Dendritic cell treated with granulocyte-macrophage colony-stimulating factor and Interleukin-4, amounts not matched to agents 40 ng/mL and 50 ng/mL, for 4 days (primary cell): ENCODE measurements around the gene SPATA7.

ENCODE experiments used
- H3K27ac Mint-ChIP-seq: one replicate; pipeline ENCODE4 v1.8.0; 2022; ENCODE audit warnings: mild to moderate bottlenecking, mixed read lengths
- H3K27me3 Mint-ChIP-seq: one replicate; pipeline ENCODE4 v1.8.0; 2022; ENCODE audit warnings: mild to moderate bottlenecking, mixed read lengths
- H3K36me3 Mint-ChIP-seq: one replicate; pipeline ENCODE4 v1.8.0; 2022; ENCODE audit warnings: low read depth, mixed read lengths
- H3K4me1 Mint-ChIP-seq: one replicate; pipeline ENCODE4 v1.8.0; 2022; ENCODE audit warnings: low read depth, mixed read lengths
- H3K4me3 Mint-ChIP-seq: one replicate; pipeline ENCODE4 v1.8.0; 2022; ENCODE audit warnings: mild to moderate bottlenecking, moderate library complexity, mixed read lengths
- H3K9me3 Mint-ChIP-seq: one replicate; pipeline ENCODE4 v1.8.0; 2022; ENCODE audit warnings: mixed read lengths
- intact Hi-C: fragments of 100-400 bp; cut with micrococcal nuclease; formaldehyde crosslinking; loops from one replicate; pipeline ENCODE4 v1.15.0; 2022

SPATA7 gene

DNA sequence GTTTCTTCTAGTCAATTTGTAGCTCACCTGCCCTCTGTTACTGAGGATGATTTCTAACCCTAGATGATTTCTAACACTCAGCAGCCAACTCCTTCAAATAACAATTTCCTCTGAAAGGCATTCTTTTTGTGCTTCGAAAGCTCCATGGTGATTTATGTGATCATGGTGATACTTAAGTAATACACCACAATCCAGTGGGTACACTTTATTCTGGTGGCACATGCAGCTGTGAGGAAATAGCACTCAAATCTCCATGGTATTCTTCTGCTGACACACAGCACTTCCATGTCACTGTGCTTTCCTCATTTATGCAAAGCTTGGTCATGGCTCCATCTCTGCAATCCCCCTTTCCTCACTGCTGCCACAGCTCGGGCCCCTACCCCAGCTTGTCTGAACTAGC, 95.6 kb downstream of the SPATA7 start:
- intact Hi-C loops = no loop called here
- peaks cover 7% of the 10 kb centered on the region for H3K9me3 Mint-ChIP-seq
- H3K4me1 Mint-ChIP-seq = no peaks in the 10 kb centered on the region
- H3K27me3 Mint-ChIP-seq = peaks cover 6% of the 10 kb centered on the region
- H3K36me3 Mint-ChIP-seq = no peaks in the 10 kb centered on the region
- no peak overlapping the region for H3K4me3 Mint-ChIP-seq
- H3K27ac Mint-ChIP-seq = no peak overlapping the region

DNA sequence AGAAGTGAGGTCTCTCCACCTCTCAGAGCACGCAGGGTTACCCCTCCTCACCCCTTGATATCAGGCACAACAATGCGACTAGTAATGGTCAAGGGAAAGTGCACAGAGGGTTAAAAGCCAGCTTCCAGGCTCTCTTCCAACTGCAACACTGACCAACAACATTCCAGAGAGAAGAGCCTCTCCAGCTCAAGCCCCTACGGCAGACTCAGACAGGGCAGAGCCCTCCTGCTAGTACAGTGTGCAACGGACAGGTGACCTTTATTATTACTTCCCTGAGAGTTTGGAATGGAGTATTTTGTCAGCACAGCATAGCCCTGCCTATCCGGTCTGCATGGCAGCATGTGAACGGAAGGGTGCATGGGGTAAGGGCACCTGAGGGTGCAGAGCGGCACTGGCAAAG, 96.3 kb downstream of the SPATA7 start:
- H3K27ac Mint-ChIP-seq = no peak overlapping the region
- H3K36me3 Mint-ChIP-seq = no peaks in the 10 kb centered on the region
- H3K4me3 Mint-ChIP-seq = no peak overlapping the region
- no peaks in the 10 kb centered on the region for H3K4me1 Mint-ChIP-seq
- H3K9me3 Mint-ChIP-seq = peaks cover 7% of the 10 kb centered on the region
- H3K27me3 Mint-ChIP-seq = peaks cover 6% of the 10 kb centered on the region
- intact Hi-C loops = no loop called here

GRCh38 chr14:88482524-88482923, 97.1 kb downstream of the SPATA7 start:
- Mint-ChIP-seq H3K36me3 (no peaks in the 10 kb centered on the region), H3K27me3 (peaks cover 6% of the 10 kb centered on the region), H3K27ac (no peak overlapping the region), H3K4me3 (no peak overlapping the region), H3K4me1 (no peaks in the 10 kb centered on the region), H3K9me3 (peaks cover 7% of the 10 kb centered on the region)
- intact Hi-C loops = no loop called here
